Astrocyte of the spinal cord (primary cell): ENCODE measurements around the gene GABRG3.

Experiments
- DNase-seq: peaks from one replicate; pipeline ENCODE4 v3.0.0; 2011; ENCODE audit warnings: low read depth, low spot score
- H3K4me3 ChIP-seq: 2 replicates; pipeline ENCODE4 v1.5.1; 2011; ENCODE audit warnings: low read depth, mild to moderate bottlenecking, low read length, moderate library complexity
- in situ Hi-C: cut with HindIII; loops from 2 replicates; pipeline ENCODE4 v1.10.0; 2017; ENCODE audit warnings: low sequenced_read_pairs
- TF ChIP-seq, protein P1 (sequence below): IDR thresholded peaks from 2 replicates; pipeline ENCODE4 v1.5.1; 2012; ENCODE audit warnings: low read depth, mild to moderate bottlenecking, low read length, inconsistent platforms

GABRG3 gene

DNA sequence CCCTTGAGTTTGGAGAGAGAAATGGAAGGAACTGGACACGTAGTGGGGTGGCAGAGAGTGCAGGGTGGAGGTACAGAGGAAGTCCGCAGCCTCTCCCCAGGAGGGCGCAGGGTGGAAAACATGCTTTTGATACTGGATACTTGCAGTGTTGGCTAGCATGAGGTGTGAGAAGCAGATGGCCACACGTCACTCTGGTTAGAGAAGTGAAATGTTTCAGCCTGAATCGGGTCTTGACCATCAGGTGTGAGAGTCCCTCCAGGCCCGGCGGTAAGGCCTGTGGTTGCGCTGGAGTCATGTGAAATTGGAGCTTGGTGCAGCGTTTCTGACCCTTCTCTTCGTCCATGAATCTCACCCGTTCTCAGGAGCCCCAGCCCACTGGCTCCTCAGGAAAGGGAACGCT lies 93.1 kb downstream of the GABRG3 start:
- in situ Hi-C loops: no loop called here
- TF ChIP-seq, protein P1, sequence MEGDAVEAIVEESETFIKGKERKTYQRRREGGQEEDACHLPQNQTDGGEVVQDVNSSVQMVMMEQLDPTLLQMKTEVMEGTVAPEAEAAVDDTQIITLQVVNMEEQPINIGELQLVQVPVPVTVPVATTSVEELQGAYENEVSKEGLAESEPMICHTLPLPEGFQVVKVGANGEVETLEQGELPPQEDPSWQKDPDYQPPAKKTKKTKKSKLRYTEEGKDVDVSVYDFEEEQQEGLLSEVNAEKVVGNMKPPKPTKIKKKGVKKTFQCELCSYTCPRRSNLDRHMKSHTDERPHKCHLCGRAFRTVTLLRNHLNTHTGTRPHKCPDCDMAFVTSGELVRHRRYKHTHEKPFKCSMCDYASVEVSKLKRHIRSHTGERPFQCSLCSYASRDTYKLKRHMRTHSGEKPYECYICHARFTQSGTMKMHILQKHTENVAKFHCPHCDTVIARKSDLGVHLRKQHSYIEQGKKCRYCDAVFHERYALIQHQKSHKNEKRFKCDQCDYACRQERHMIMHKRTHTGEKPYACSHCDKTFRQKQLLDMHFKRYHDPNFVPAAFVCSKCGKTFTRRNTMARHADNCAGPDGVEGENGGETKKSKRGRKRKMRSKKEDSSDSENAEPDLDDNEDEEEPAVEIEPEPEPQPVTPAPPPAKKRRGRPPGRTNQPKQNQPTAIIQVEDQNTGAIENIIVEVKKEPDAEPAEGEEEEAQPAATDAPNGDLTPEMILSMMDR: no peak
- H3K4me3 ChIP-seq: no peak overlapping the region
- no peak for DNase-seq

GRCh38 chr15:27065151-27065550 lies 94.2 kb downstream of the GABRG3 start:
- no peak for DNase-seq
- no peak overlapping the region for H3K4me3 ChIP-seq
- TF ChIP-seq, protein P1: no peak
- in situ Hi-C loops: no loop called here

DNA sequence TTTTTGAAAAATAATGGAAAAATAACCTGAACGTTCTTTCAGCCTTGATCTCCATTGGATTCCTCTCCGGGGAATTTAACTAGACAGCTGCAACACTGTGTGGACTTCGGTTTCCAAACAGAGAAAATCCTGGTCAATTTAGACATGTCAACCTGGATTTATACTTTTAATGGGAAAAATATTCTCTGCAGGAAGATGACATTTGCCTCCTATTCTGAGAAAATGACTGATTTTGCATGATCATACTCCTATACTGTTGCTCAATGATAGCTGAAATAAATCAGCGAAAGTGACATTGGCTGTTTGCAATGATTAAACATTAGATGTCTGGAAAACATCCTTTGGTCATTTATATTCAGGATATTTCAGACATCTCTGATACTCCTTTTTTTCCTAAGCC lies 94.8 kb downstream of the GABRG3 start:
- no peak for DNase-seq
- TF ChIP-seq, protein P1: no peak
- in situ Hi-C loops: no loop called here
- no peak overlapping the region for H3K4me3 ChIP-seq

DNA sequence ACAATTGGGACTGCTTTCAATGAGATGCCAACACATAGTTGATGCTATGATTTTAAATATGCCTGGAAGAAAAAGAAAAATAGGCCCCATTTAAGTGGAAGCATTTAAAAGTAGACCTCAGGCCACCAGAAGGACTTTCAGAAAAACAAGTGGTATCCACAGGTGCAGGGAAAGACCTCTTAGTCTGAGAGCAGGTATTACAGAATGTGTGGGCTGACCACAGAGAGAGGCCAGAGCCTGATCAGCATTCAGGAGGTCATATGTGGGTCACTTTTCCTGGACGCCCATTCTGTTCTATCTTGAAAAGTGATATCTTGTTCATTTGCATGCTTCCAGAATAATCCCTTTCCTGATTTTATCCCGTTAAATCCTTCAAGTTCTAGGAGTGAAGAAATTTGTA lies 95.5 kb downstream of the GABRG3 start:
- in situ Hi-C loops: no loop called here
- TF ChIP-seq, protein P1: no peak
- H3K4me3 ChIP-seq: no peak overlapping the region
- no peak for DNase-seq

- DNase-seq: no peak
- H3K4me3 ChIP-seq: no peak overlapping the region
- TF ChIP-seq, protein P1: no peak
- in situ Hi-C loops: no loop called here
Observed at GRCh38 chr15:27067175-27067574, 96.2 kb downstream of the GABRG3 start.

- DNase-seq: no peak
- in situ Hi-C loops: no loop called here
Observed at GRCh38 chr15:27070841-27071240, 99.9 kb downstream of the GABRG3 start.

More at GRCh38 chr15:27070841-27071240, 99.9 kb downstream of the GABRG3 start:
- no peak overlapping the region for H3K4me3 ChIP-seq
- TF ChIP-seq, protein P1: no peak
